ENCODE measurements around the gene UBE2G2. TPM values are rescaled to one million over a fixed set of nuclear protein-coding genes. Genes with fewer than 3 reads are reported as not detected.

Gene UBE2G2
- total RNA-seq, 1 donor, result 75.3 TPM

DNA sequence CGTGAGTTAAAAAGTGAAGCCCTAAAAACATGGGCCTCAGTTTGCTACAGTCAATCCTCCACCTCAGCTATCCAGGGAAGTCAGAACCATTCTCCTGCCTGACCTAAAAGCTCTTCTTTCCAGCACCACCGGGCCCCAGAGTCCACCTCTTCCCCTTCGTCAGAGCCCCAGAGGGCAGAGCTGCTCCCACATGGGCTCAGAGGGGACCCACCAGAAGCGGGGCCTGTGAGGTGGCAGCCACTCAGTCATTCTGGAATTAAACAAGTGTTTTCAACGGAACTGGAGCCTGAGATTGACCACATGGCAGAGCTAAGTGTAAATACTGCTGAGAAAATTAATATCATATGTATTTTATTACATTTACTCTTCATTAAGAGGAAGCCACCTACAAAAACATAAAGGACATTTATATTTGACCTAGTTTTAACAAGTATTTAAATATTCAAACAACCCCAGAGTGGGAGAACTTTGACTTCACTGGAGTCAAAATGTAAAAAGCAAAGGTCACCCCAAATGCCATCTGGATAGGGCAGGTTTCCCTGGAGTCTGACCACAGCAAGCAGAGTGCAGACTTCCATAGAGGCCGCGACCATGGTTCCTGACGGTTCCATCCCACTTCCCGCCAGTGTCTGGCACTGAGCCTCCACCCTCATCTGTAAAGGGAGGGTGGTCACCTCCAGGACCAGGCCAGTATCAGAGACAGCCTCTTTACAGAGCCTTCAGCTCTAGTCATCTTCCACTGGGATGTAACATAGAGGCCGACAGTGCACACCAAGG, 14.4 kb upstream of the UBE2G2 start:
- Histone ChIP-seq H3K36me3 (ENCODE audit: insufficient read depth, low read length) (peaks cover 14% of the 10 kb centered on the region), H4K20me1 (ENCODE audit: insufficient read depth, low read length) (peaks cover 42% of the 10 kb centered on the region), H3K4me3 (ENCODE audit: insufficient read depth, low read length) (peak overlapping the region; percentile 3)

GRCh38 chr21:44815225-44815624, 13.6 kb upstream of the UBE2G2 start:
- TF ChIP-seq CTCF (IDR thresholded peaks at IDR 0.05; ENCODE audit: extremely low read depth, low read depth, low read length), result no peak
- peaks cover 21% of the 10 kb centered on the region for H3K4me1 ChIP-seq (ENCODE audit: insufficient read depth, low read length)
- H3K4me2 ChIP-seq (ENCODE audit: insufficient read depth, low read length), result peak overlapping the region; percentile 66
- no peaks in the 10 kb centered on the region for H3K9me3 ChIP-seq (ENCODE audit: low read depth, low read length)
- H3K4me3 ChIP-seq (ENCODE audit: insufficient read depth, low read length), result no peak overlapping the region
- DNase-seq (ENCODE audit: insufficient read length, low spot score, missing footprints), result peak; percentile 78
- peaks cover 73% of the 10 kb centered on the region for H3K79me2 ChIP-seq (ENCODE audit: insufficient read depth, low read length)
- no peaks in the 10 kb centered on the region for H3K27me3 ChIP-seq (ENCODE audit: insufficient read depth, low read length)
- peaks cover 51% of the 10 kb centered on the region for H4K20me1 ChIP-seq (ENCODE audit: insufficient read depth, low read length)
- H3K27ac ChIP-seq (ENCODE audit: low read depth, low read length), result peak overlapping the region; percentile 46
- peaks cover 22% of the 10 kb centered on the region for H3K36me3 ChIP-seq (ENCODE audit: insufficient read depth, low read length)
- H2AFZ ChIP-seq (ENCODE audit: low read length), result no peak overlapping the region

More for the DNA sequence above, 14.4 kb upstream of the UBE2G2 start:
- peak; percentile 70 for DNase-seq (ENCODE audit: insufficient read length, low spot score, missing footprints)
- H3K4me2 ChIP-seq (ENCODE audit: insufficient read depth, low read length), result peak overlapping the region; percentile 66
- H3K4me1 ChIP-seq (ENCODE audit: insufficient read depth, low read length), result peaks cover 23% of the 10 kb centered on the region
- H3K9me3 ChIP-seq (ENCODE audit: low read depth, low read length), result no peaks in the 10 kb centered on the region
- peaks cover 65% of the 10 kb centered on the region for H3K79me2 ChIP-seq (ENCODE audit: insufficient read depth, low read length)
- H2AFZ ChIP-seq (ENCODE audit: low read length), result no peak overlapping the region
- peak overlapping the region; percentile 28 for H3K27ac ChIP-seq (ENCODE audit: low read depth, low read length)
- no peaks in the 10 kb centered on the region for H3K27me3 ChIP-seq (ENCODE audit: insufficient read depth, low read length)
- TF ChIP-seq CTCF (IDR thresholded peaks at IDR 0.05; ENCODE audit: extremely low read depth, low read depth, low read length), result no peak

- Histone ChIP-seq H3K27me3 (ENCODE audit: insufficient read depth, low read length) (no peaks in the 10 kb centered on the region), H3K4me2 (ENCODE audit: insufficient read depth, low read length) (peak overlapping the region; percentile 66), H3K36me3 (ENCODE audit: insufficient read depth, low read length) (peaks cover 29% of the 10 kb centered on the region), H3K79me2 (ENCODE audit: insufficient read depth, low read length) (peaks cover 80% of the 10 kb centered on the region), H3K9me3 (ENCODE audit: low read depth, low read length) (no peaks in the 10 kb centered on the region), H2AFZ (ENCODE audit: low read length) (no peak overlapping the region), H3K4me3 (ENCODE audit: insufficient read depth, low read length) (no peak overlapping the region), H4K20me1 (ENCODE audit: insufficient read depth, low read length) (peaks cover 54% of the 10 kb centered on the region), H3K4me1 (ENCODE audit: insufficient read depth, low read length) (peaks cover 21% of the 10 kb centered on the region), H3K27ac (ENCODE audit: low read depth, low read length) (peak overlapping the region; percentile 46)
- TF ChIP-seq CTCF (IDR thresholded peaks at IDR 0.05; ENCODE audit: extremely low read depth, low read depth, low read length), result no peak
- DNase-seq (ENCODE audit: insufficient read length, low spot score, missing footprints), result peak; percentile 87
Observed at GRCh38 chr21:44814498-44815023, 12.9 kb upstream of the UBE2G2 start.

DNA sequence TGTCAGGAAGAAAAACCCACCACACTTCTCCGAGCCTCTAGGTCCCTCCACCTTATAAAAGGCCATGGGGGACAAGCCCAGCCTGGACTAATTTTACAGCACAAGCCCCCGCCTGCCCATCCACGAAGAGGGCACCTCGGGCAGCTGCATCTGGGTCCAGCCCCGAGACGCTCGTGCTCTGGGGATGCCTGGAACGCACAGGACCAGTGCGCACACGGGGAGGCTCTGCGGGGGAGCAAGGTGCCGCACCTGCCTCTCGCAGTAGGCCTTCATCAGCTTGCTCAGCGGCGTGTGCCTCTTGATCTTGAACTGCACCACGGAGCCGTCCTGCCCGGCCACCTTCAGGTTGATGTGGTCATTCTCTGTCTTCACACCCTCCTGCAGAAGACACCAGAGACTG, 12.1 kb upstream of the UBE2G2 start:
- Histone ChIP-seq H3K36me3 (ENCODE audit: insufficient read depth, low read length) (peaks cover 37% of the 10 kb centered on the region), H3K27me3 (ENCODE audit: insufficient read depth, low read length) (no peaks in the 10 kb centered on the region), H3K79me2 (ENCODE audit: insufficient read depth, low read length) (peaks cover 88% of the 10 kb centered on the region), H2AFZ (ENCODE audit: low read length) (no peak overlapping the region), H3K9me3 (ENCODE audit: low read depth, low read length) (no peaks in the 10 kb centered on the region), H3K4me3 (ENCODE audit: insufficient read depth, low read length) (no peak overlapping the region), H3K4me2 (ENCODE audit: insufficient read depth, low read length) (no peak overlapping the region), H3K4me1 (ENCODE audit: insufficient read depth, low read length) (peaks cover 21% of the 10 kb centered on the region), H3K27ac (ENCODE audit: low read depth, low read length) (no peak overlapping the region), H4K20me1 (ENCODE audit: insufficient read depth, low read length) (peaks cover 62% of the 10 kb centered on the region)
- no peak for TF ChIP-seq CTCF (IDR thresholded peaks at IDR 0.05; ENCODE audit: extremely low read depth, low read depth, low read length)
- DNase-seq (ENCODE audit: insufficient read length, low spot score, missing footprints), result peak; percentile 73

Measured in osteoblast (primary cell).